IMR-90 (cell line): ENCODE results near the gene SEPHS1.

Experiments
- CEBPB ChIP-seq: IDR thresholded peaks from 2 replicates; pipeline ENCODE4 v1.6.1; 2012; ENCODE audit warnings: low read depth, low read length, improper control_type of control experiment
- CTCF ChIP-seq: conservative IDR thresholded peaks from 2 replicates; pipeline ENCODE4 v1.5.1; 2012; ENCODE audit warnings: mild to moderate bottlenecking, low read depth, low read length, improper control_type of control experiment
- FOS ChIP-seq: fragments of 150-350 bp; IDR thresholded peaks from 2 replicates; pipeline ENCODE4 v1.6.1; 2016; ENCODE audit warnings: low read depth, low read length
- MAFK ChIP-seq: IDR thresholded peaks from 2 replicates; pipeline ENCODE4 v1.6.1; 2012; ENCODE audit warnings: low read depth, low read length, improper control_type of control experiment
- POLR2A ChIP-seq: IDR thresholded peaks from 2 replicates; pipeline ENCODE4 v1.6.1; 2012; ENCODE audit warnings: mild to moderate bottlenecking, low read depth, low read length
- RAD21 ChIP-seq: IDR thresholded peaks from 2 replicates; pipeline ENCODE4 v1.6.1; 2012; ENCODE audit warnings: low read length, improper control_type of control experiment
- RCOR1 ChIP-seq: IDR thresholded peaks from 2 replicates; pipeline ENCODE4 v1.6.1; 2012; ENCODE audit warnings: mild to moderate bottlenecking, low read length, improper control_type of control experiment; ENCODE audit not compliant: insufficient replicate concordance
- RFX5 ChIP-seq: IDR thresholded peaks from 2 replicates; pipeline ENCODE4 v1.8.0; 2012; ENCODE audit warnings: low read depth, mild to moderate bottlenecking, low read length, moderate library complexity
- SMC3 ChIP-seq: fragments of 150-350 bp; IDR thresholded peaks from 2 replicates; pipeline ENCODE4 v1.6.1; 2016; ENCODE audit warnings: low read depth, mild to moderate bottlenecking, antibody characterized with exemption, low read length, moderate library complexity

DNA sequence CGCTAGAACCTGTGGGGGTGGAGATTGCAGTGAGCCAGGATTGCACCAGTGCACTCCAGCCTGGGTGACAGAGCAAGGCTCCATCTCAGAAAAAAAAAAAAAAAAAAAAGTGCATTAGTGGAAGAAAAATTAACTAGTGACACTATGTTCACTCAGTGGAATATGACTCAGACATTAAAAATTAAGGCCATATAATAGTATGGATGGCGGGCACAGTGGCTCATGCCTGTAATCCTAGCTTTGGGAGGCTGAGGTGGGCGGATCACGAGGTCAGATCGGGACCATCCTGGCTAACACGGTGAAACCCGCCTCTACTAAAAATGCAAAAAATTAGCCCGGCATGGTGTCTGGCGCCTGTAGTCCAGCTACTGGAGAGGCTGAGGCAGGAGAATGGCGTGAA is 51.6 kb downstream of the SEPHS1 start:
- TF ChIP-seq FOS (no peak), CTCF (no peak), POLR2A (no peak), CEBPB (no peak), SMC3 (no peak), RFX5 (no peak), RCOR1 (no peak), RAD21 (no peak), MAFK (no peak)
